ENCODE results near the gene GBP7.

GBP7 gene

GRCh38 chr1:89206373-89206772, 30.6 kb upstream of the GBP7 start:
- TF ChIP-seq, protein P1, sequence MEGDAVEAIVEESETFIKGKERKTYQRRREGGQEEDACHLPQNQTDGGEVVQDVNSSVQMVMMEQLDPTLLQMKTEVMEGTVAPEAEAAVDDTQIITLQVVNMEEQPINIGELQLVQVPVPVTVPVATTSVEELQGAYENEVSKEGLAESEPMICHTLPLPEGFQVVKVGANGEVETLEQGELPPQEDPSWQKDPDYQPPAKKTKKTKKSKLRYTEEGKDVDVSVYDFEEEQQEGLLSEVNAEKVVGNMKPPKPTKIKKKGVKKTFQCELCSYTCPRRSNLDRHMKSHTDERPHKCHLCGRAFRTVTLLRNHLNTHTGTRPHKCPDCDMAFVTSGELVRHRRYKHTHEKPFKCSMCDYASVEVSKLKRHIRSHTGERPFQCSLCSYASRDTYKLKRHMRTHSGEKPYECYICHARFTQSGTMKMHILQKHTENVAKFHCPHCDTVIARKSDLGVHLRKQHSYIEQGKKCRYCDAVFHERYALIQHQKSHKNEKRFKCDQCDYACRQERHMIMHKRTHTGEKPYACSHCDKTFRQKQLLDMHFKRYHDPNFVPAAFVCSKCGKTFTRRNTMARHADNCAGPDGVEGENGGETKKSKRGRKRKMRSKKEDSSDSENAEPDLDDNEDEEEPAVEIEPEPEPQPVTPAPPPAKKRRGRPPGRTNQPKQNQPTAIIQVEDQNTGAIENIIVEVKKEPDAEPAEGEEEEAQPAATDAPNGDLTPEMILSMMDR (IDR thresholded peaks at IDR 0.05; ENCODE audit: low read depth, low read length, missing control alignments): no peak
- DNase-seq: no peak
- Histone ChIP-seq H3K4me3 (ENCODE audit: low read depth, low read length) (no peak overlapping the region), H3K27me3 (replicated peaks) (no peaks in the 10 kb centered on the region), H3K27ac (no peak overlapping the region), H3K36me3 (replicated peaks) (no peaks in the 10 kb centered on the region)
- in situ Hi-C loops (cut with HindIII; ENCODE audit: low pct_ligation_motif_present, low sequenced_read_pairs): no loop called here

GRCh38 chr1:89203166-89203565, 27.4 kb upstream of the GBP7 start:
- in situ Hi-C loops (cut with HindIII; ENCODE audit: low pct_ligation_motif_present, low sequenced_read_pairs): no loop called here
- H3K36me3 ChIP-seq (replicated peaks): no peaks in the 10 kb centered on the region
- peak; percentile 1 for DNase-seq
- H3K4me3 ChIP-seq (ENCODE audit: low read depth, low read length): no peak overlapping the region
- H3K27me3 ChIP-seq (replicated peaks): no peaks in the 10 kb centered on the region
- no peak overlapping the region for H3K27ac ChIP-seq
- TF ChIP-seq, protein P1 (IDR thresholded peaks at IDR 0.05; ENCODE audit: low read depth, low read length, missing control alignments): no peak

DNA sequence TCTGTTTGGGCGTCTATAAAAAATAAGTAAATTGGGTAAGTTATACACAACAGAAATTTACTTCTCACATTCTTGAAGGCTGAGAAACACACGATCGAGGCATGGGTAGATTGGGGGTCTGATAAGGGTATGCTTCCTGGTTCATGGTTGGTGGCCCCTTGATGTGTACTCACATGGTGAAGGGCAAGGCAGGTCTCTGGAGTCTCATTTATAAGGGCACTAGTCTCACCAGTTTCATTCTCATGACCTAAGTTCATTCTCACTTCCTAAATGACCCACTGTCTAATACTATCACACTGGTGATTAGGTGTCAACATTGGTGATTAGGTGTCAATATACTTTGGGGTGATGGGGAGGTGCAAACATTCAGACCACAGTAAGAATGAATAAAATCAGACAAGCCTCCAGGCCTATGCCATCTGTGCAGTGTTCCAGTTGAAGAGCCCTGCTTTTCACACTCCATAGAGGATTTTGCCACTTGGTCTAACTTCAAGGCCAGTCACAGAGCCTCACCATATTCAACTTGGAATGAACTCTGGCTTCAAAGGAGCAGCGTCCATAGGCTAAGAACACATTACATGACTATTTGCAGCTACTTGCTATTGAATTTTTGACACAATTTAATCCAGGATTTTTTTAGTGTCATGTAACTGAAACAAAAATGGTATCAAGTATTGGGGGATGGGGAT, 25.4 kb upstream of the GBP7 start:
- Histone ChIP-seq H3K27ac (no peak overlapping the region), H3K4me3 (ENCODE audit: low read depth, low read length) (no peak overlapping the region)
- in situ Hi-C loops (cut with HindIII; ENCODE audit: low pct_ligation_motif_present, low sequenced_read_pairs): no loop called here

GRCh38 chr1:89200663-89201062, 24.9 kb upstream of the GBP7 start:
- DNase-seq: no peak
- Histone ChIP-seq H3K4me3 (ENCODE audit: low read depth, low read length) (no peak overlapping the region), H3K36me3 (replicated peaks) (no peaks in the 10 kb centered on the region), H3K27me3 (replicated peaks) (no peaks in the 10 kb centered on the region), H3K27ac (no peak overlapping the region)
- in situ Hi-C loops (cut with HindIII; ENCODE audit: low pct_ligation_motif_present, low sequenced_read_pairs): no loop called here
- TF ChIP-seq, protein P1 (IDR thresholded peaks at IDR 0.05; ENCODE audit: low read depth, low read length, missing control alignments): no peak

More for the DNA sequence above, 25.4 kb upstream of the GBP7 start:
- no peaks in the 10 kb centered on the region for H3K27me3 ChIP-seq (replicated peaks)
- no peak for DNase-seq
- H3K36me3 ChIP-seq (replicated peaks): no peaks in the 10 kb centered on the region
- TF ChIP-seq, protein P1 (IDR thresholded peaks at IDR 0.05; ENCODE audit: low read depth, low read length, missing control alignments): no peak

- Histone ChIP-seq H3K27ac (no peak overlapping the region), H3K4me3 (ENCODE audit: low read depth, low read length) (no peak overlapping the region), H3K27me3 (replicated peaks) (no peaks in the 10 kb centered on the region), H3K36me3 (replicated peaks) (no peaks in the 10 kb centered on the region)
- no peak for DNase-seq
- TF ChIP-seq, protein P1 (IDR thresholded peaks at IDR 0.05; ENCODE audit: low read depth, low read length, missing control alignments): no peak
- in situ Hi-C loops (cut with HindIII; ENCODE audit: low pct_ligation_motif_present, low sequenced_read_pairs): no loop called here
Observed at GRCh38 chr1:89199525-89200031, 23.8 kb upstream of the GBP7 start.

All from brain microvascular endothelial cell (primary cell).